A673 (cell line): ENCODE results near the gene PCSK7. TPM values are rescaled to one million over a fixed set of nuclear protein-coding genes. Genes with fewer than 3 reads are reported as not detected.

ENCODE experiments used
- BruUV-seq: library from RNA; stranded (reverse); fragments of 400-500 nt; replicated peaks from 2 replicates; lab custom pipeline; 2021; lab: Mats Ljungman, UMichigan
- CTCF ChIA-PET: fragments of 300-600 bp; sonication (Branson Sonifier 250); formaldehyde crosslinking; loops from one replicate; lab custom pipeline; 2022; ENCODE audit warnings: antibody characterized with exemption; lab: Charles Lee
- POLR2A ChIA-PET: fragments of 300-600 bp; sonication (Branson Sonifier 250); formaldehyde crosslinking; loops from one replicate; lab custom pipeline; 2022; ENCODE audit warnings: antibody characterized with exemption; ENCODE audit not compliant: low non-redundant PET; lab: Charles Lee
- DNase-seq: peaks from one replicate; pipeline ENCODE4 v3.0.0-alpha.2; 2015; ENCODE audit warnings: low spot score
- H3K27ac ChIP-seq: fragments of 200-600 bp; sonication (generic); 2 replicates; pipeline ENCODE4 v1.5.1; 2016; ENCODE audit warnings: mixed run types, low read depth, mild to moderate bottlenecking, mixed read lengths, antibody characterized with exemption, low read length; ENCODE audit not compliant: poor library complexity, severe bottlenecking
- H3K27me3 ChIP-seq: fragments of 200-600 bp; sonication (generic); replicated peaks from 2 replicates; pipeline ENCODE4 v1.6.1; 2017; ENCODE audit warnings: mixed run types, low read depth, mild to moderate bottlenecking, mixed read lengths, antibody characterized with exemption, low read length; ENCODE audit not compliant: insufficient read depth, poor library complexity
- H3K36me3 ChIP-seq: fragments of 200-600 bp; sonication (generic); 2 replicates; pipeline ENCODE4 v1.6.1; 2016; ENCODE audit warnings: mixed run types, mild to moderate bottlenecking, mixed read lengths, antibody characterized with exemption, low read length; ENCODE audit not compliant: insufficient read depth, poor library complexity, severe bottlenecking
- H3K4me1 ChIP-seq: fragments of 200-600 bp; sonication (generic); 2 replicates; pipeline ENCODE4 v1.6.1; 2017; ENCODE audit warnings: mixed run types, mild to moderate bottlenecking, mixed read lengths, antibody characterized with exemption, low read length; ENCODE audit not compliant: insufficient read depth, poor library complexity, severe bottlenecking
- H3K4me3 ChIP-seq: fragments of 200-600 bp; sonication (generic); 2 replicates; pipeline ENCODE4 v1.5.1; 2016; ENCODE audit warnings: low read depth, mixed run types, mild to moderate bottlenecking, mixed read lengths, low read length; ENCODE audit not compliant: poor library complexity, severe bottlenecking
- H3K9me3 ChIP-seq: fragments of 200-600 bp; sonication (generic); 2 replicates; pipeline ENCODE4 v1.6.1; 2016; ENCODE audit warnings: mixed run types, low read depth, mild to moderate bottlenecking, mixed read lengths, antibody characterized with exemption, low read length; ENCODE audit not compliant: poor library complexity, severe bottlenecking
- CTCF ChIP-seq: fragments of 300-800, 200-600 bp; sonication (generic); conservative IDR thresholded peaks from 2 replicates; pipeline ENCODE4 v1.5.1; 2017; ENCODE audit warnings: low read depth, mild to moderate bottlenecking, antibody characterized with exemption, low read length, moderate library complexity, mixed read lengths
- EZH2 ChIP-seq: fragments of 200-600 bp; sonication (generic); IDR thresholded peaks from 2 replicates; pipeline ENCODE4 v1.6.1; 2017; ENCODE audit warnings: borderline replicate concordance, low read depth, mild to moderate bottlenecking, mixed read lengths, antibody characterized with exemption, low read length; ENCODE audit not compliant: poor library complexity, severe bottlenecking
- intact Hi-C: fragments of 100-400 bp; cut with micrococcal nuclease; formaldehyde crosslinking; loops from one replicate; pipeline ENCODE4 v1.10.0; 2022; ENCODE audit not compliant: unreplicated experiment
- total RNA-seq: library from RNA; stranded (reverse); gene quantifications from 2 replicates; pipeline ENCODE4 v1.2.3, GENCODE V29; 2021

The PCSK7 gene
- total RNA-seq, 1 experiment from 2014 or later, result 49.0 TPM

- no peak overlapping the region for H3K27ac ChIP-seq
- no TSS peak for BruUV-seq
- ChIA-PET CTCF (no interaction called here), POLR2A (no interaction called here)
- no peaks in the 10 kb centered on the region for H3K4me1 ChIP-seq
- no peaks in the 10 kb centered on the region for H3K9me3 ChIP-seq
- intact Hi-C loops, result loop anchor here (5.0 kb wide), 1 partner anchor 73 kb away; no protein-coding TSS in a partner anchor
- no peak for DNase-seq
- H3K27me3 ChIP-seq, result no peaks in the 10 kb centered on the region
- H3K36me3 ChIP-seq, result peaks cover 6% of the 10 kb centered on the region
- TF ChIP-seq EZH2, result no peak
- no peak for TF ChIP-seq CTCF
- H3K4me3 ChIP-seq, result no peak overlapping the region
These were observed 26.6 kb downstream of the PCSK7 start for GRCh38 chr11:117205211-117205818.

- no peak overlapping the region for H3K4me3 ChIP-seq
- POLR2A ChIA-PET, result no interaction called here
- H3K27me3 ChIP-seq, result no peaks in the 10 kb centered on the region
- no peak overlapping the region for H3K27ac ChIP-seq
- no TSS peak for BruUV-seq
- peaks cover 6% of the 10 kb centered on the region for H3K36me3 ChIP-seq
- CTCF ChIA-PET, result no interaction called here
- H3K4me1 ChIP-seq, result no peaks in the 10 kb centered on the region
- TF ChIP-seq CTCF (no peak), EZH2 (no peak)
- intact Hi-C loops, result loop anchor here (5.0 kb wide), 1 partner anchor 72 kb away; no protein-coding TSS in a partner anchor
- no peak for DNase-seq
- no peaks in the 10 kb centered on the region for H3K9me3 ChIP-seq
These were observed 27.4 kb downstream of the PCSK7 start for GRCh38 chr11:117204283-117205080.

GRCh38 chr11:117203069-117203407 lies 28.8 kb downstream of the PCSK7 start:
- H3K27ac ChIP-seq, result no peak overlapping the region
- TF ChIP-seq EZH2, result no peak
- H3K36me3 ChIP-seq, result peaks cover 6% of the 10 kb centered on the region
- peaks cover 4% of the 10 kb centered on the region for H3K4me1 ChIP-seq
- H3K27me3 ChIP-seq, result no peaks in the 10 kb centered on the region
- intact Hi-C loops, result no loop called here
- H3K9me3 ChIP-seq, result no peaks in the 10 kb centered on the region
- BruUV-seq, result no TSS peak
- no peak overlapping the region for H3K4me3 ChIP-seq
- CTCF ChIA-PET, result no interaction called here
- POLR2A ChIA-PET, result no interaction called here
- DNase-seq, result no peak
